ENCODE data around the gene PPP2R3B. TPM values are rescaled to one million over a fixed set of nuclear protein-coding genes. Genes with fewer than 3 reads are reported as not detected.
"Not testable (repeated sequence)": the region's sequence is repeated elsewhere in the genome, so short reads cannot be mapped to it uniquely, and the experiment has no call there.

Gene PPP2R3B
- 13.5 and 16.3 TPM in 2 replicates for total RNA-seq

DNA sequence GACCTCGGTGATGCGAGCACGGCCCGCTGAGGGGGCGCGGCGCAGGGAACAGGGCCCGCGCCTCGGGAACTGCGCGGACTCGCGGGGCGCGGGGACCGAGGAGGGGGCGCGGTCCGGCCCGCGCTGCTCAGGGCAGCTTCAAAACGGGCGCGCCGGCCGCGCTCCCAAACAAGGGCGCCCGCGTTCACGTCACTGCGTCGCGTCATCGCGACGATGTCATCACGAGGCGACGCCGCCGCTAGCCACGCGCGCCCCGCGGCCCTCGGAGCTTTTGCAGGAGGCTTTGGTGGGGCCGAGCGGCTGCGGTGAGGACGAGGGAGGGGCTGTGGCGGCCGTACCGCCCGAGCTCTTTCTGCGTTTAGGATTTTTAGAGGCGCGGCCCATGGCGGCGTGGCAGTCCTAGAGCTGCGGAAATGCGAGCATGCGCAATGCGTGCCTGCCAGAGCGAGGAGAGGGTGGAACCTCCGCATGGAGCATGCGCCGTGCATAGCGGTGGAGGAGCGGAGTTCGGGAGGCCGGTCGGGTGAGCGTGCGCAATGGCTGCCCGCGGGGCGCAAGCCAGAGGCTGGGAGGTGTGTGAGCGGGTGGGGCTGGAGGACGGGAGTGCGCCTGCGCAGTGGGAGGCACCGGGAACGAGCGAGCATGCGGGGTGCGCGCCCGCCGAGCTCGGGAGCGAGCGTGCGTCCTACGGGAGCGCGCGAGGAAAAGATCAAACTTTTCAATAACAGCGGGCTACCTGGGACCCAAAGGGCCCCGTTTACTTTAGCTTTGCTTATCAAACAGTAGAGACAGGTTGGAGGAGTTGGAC is at the start of gene PPP2R3B:
Gene PPP2R3B, minus strand, starts transcription at position 140 of the 808 bp plus-strand sequence. CDS start 216 bp downstream, outside the sequence.
- peak; percentile 99 for DNase-seq

- DNase-seq = no peak
Measured at GRCh38 chrX:435536-436122, 48.9 kb upstream of the PPP2R3B start.

DNA sequence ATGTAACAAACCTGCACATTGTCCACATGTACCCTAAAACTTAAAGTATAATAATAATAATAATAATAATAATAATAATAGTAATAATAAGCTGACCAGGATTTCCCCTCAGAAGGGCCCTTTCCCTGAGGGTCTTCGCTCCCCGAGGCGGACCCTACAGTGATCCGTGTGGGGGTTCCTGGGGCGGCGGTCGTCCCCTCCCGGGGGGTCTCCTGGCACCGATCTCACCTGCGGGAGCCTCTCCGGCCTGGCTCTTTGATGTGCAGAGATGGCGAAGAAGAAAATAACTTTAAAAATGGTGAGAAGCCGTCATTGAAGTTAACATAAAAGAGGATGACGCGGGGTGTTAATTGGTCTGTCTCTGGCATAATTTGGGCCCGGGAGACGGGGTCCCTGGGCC is 48.2 kb upstream of the PPP2R3B start:
- DNase-seq = no peak

DNA sequence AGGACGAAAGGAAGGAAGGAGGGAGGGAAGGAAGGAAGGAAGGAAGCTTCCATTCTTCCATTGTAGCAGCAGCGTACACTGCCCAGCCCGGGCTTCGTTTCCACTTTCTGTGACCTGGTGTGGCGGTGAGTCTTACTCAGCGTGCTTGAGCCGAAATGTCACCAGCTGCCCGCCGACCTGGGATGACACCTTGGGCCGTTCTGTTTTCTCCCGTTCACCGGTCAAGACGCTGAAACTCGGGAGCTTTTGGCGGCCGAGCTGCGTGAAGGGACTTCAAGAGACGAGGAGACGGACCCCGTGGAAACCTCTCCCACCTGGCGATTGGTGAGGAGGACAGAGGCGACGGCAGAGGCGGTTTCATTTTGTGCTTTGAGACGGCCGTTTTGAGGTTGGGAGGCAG is 47.1 kb upstream of the PPP2R3B start:
- no peak for DNase-seq

DNA sequence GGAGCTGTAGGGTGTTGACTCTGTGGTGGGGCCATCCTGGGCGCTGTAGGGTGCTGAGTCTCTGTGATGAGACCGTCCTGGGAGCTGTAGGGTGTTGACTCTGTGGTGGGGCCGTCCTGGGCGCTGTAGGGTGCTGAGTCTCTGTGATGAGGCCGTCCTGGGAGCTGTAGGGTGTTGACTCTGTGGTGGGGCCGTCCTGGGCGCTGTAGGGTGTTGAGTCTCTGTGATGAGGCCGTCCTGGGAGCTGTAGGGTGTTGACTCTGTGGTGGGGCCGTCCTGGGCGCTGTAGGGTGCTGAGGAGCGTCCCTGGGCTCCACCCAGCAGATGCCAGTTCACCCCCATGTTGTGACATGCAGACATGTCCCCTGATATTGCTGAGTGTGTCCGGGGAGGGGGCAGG is 46.0 kb upstream of the PPP2R3B start:
- DNase-seq = not testable (repeated sequence)

DNA sequence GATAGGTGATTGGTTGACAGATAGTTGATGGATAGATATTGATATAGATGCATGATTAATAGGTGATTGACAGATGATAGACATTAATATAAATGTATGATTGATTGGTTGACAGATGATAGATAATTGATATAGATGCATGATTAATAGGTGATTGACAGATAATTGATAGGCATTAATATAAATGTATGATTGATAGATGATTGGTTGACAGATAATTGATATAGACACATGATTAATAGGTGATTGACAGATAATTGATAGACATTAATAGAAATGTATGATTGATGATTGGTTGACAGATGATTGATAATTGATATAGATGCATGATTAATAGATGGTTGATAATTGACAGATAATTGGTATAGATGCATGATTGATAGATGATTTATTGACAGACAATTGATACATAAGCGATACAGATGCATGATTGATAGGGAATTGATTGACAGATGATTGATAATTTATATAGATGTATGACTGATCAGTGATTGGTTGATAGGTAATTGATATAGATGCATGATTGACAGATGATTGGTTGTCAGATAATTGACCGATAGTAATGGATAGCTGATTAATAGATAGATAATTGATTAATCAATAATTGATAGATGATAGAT is 44.9 kb upstream of the PPP2R3B start:
- no peak for DNase-seq

GRCh38 chrX:431056-431455 is 44.3 kb upstream of the PPP2R3B start:
- no peak for DNase-seq

GRCh38 chrX:429266-429825 is 42.6 kb upstream of the PPP2R3B start:
- DNase-seq = no peak

DNA sequence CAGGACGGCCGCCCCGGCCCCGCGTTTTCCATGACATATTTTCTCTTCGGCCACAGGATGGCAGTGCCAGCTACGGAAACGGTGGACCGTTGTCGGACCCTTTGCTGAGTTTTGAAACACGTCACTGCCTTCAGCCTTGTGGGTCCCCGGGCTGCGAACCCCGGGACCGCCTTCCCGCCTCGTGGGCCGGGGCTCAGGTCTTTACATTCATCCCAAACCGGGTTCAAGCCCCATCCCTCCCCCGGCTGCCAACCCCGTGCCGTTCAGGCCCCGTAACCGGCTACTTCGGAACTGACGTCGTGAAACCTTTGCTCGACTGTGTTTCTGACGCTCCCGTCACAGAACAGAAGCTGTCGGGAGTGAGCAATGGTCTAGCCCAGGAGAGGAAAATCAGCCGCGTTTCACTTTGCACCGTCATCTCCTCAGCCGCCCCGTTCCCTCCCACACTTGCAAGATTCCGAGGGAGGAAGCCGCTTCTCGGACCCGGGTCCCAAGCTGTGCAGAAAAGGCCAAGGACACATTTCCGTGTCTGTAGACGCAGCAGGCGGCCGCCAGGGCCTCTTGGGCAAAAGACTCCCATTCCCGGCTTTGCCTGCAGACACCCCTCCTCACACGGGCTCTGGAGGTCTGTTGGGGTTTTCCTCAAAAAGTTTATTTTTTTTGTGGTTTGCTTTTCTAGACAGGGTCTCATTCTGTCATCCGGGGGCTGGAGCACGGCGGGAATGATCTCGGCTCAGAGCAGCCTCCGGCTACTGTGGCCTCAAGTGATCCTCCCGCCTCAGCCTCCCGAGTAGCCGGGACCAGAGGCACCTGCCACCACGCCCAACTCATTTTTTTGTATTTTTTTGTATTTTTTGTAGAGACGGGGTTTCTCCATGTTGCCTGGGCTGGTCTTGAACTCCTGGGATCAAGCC is 41.4 kb upstream of the PPP2R3B start:
- DNase-seq = peak; percentile 53

DNA sequence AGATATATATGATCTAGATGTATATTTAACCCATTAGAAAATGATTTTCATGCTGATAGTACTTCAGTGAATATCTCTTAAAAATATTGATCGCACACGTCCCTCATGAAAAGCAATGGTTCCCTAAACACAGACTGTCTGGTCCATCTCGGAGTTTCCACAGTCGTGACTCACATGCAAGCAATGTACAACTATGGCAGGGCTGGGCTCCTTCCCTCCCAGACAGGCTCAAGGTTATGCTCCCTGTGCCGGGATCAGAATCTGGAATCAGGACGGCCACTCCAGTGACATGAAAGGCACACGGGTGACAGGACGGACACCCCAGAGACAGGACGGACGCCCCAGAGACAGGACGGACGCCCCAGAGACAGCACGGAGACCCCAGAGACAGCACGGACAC is 40.2 kb upstream of the PPP2R3B start:
- DNase-seq = no peak

GRCh38 chrX:425056-425455 is 38.3 kb upstream of the PPP2R3B start:
- DNase-seq = no peak

DNA sequence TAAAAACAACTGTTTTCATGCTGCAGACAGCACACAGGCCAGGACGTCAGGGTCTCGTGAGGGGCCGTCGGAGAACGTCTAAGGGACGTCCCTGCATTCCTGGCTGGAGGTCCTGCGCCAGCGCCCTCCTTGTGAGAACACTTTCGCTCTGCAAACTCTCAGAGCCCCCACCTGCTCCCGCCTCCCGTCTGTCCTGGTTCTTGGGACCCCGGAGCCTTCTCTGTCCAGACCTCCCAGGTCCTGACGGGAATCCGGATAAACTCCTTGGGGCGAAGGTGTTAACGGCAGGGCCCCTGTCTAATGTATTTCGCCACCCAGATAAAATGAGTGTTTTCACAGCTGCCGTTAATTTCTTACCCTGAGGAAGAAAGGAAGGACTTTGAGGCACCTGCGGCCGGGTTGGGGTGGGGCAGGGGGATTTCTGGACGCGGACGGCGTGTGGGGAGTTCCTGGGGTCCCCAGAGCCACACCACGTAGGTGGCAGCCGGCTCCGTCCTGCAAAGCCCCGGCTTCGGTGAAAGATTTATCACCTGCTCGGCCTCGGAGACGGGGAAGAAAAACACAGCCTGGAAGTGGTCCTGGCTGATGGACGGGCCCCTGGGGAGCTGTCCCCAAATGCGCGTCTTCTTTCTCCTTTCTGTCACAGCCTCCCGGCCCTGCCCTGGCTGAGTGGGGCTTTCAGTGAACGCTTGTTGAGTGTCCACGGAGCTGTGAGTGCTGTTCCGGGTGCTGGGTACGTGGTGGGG is 35.1 kb upstream of the PPP2R3B start:
- no peak for DNase-seq

- DNase-seq = no peak
Measured at GRCh38 chrX:420496-421223, 34.0 kb upstream of the PPP2R3B start.

GRCh38 chrX:418927-419729 is 32.4 kb upstream of the PPP2R3B start:
- DNase-seq = no peak

GRCh38 chrX:415498-415897 is 28.8 kb upstream of the PPP2R3B start:
- not testable (repeated sequence) for DNase-seq

GRCh38 chrX:413322-414201 is 26.9 kb upstream of the PPP2R3B start:
- peak; percentile 84 for DNase-seq

GRCh38 chrX:410296-410695 is 23.6 kb upstream of the PPP2R3B start:
- no peak for DNase-seq

GRCh38 chrX:405149-405548 is 18.4 kb upstream of the PPP2R3B start:
- DNase-seq = no peak

- no peak for DNase-seq
Measured at GRCh38 chrX:404656-405055, 17.9 kb upstream of the PPP2R3B start.

Measured in dermis blood vessel endothelial cell (primary cell).